ENCODE results near the gene ACER3. TPM values are rescaled to one million over a fixed set of nuclear protein-coding genes. Genes with fewer than 3 reads are reported as not detected.

The ACER3 gene
- total and polyA plus RNA-seq, 2 of the 4 experiments (the other 2 are of a cell fraction): 3.5 to 10.0 TPM

DNA sequence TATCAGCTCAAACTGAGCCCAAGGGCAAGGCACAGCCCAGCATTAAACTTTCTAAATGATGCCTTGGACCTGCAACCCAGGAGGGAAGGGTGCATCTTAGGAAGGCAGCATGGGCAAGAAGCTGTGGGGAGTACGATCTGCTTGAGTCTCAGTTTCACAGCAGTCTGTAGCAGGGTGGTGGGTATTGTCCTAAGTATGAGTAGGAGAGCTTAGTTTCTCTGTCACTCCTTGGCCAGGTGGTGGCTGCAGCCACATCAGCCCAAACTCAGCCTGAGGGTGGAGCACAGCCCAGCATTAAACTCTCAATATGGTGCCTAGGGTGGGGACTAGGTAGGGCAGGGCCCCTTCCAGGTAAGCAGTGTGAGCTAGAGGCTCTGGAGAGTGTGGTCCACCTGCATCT is 85.5 kb downstream of the ACER3 start:
- Histone ChIP-seq H3K9me1 (ENCODE audit: insufficient read depth, low read length) (peaks cover 3% of the 10 kb centered on the region; the same call in 1 of the 2 replicates), H4K20me1 (ENCODE audit: insufficient read depth, low read length) (no peaks in the 10 kb centered on the region), H2AFZ (replicated peaks; ENCODE audit: low read length, poor library complexity) (no peak overlapping the region), H2AK9ac (replicated peaks; ENCODE audit: low read depth, low read length, poor library complexity) (no peak overlapping the region), H3K4ac (ENCODE audit: low read depth, low read length) (no peak overlapping the region), H3K36me3 (ENCODE audit: control insufficient read depth, insufficient read depth, low read length) (no peaks in the 10 kb centered on the region), H3K9ac (ENCODE audit: low read depth, low read length) (no peak overlapping the region), H2BK120ac (ENCODE audit: low read depth, low read length) (no peak overlapping the region), H3K9me3 (ENCODE audit: control insufficient read depth, insufficient read depth, low read length) (no peaks in the 10 kb centered on the region), H4K5ac (ENCODE audit: low read depth, low read length) (no peak overlapping the region), H3K27me3 (ENCODE audit: control insufficient read depth, insufficient read depth, low read length) (no peaks in the 10 kb centered on the region), H3K27ac (ENCODE audit: insufficient read depth, low read length) (no peak overlapping the region), H3K56ac (ENCODE audit: extremely low read depth, insufficient read depth, low read length) (no peak overlapping the region), H3K4me3 (ENCODE audit: insufficient read depth, low read depth, low read length) (no peak overlapping the region), H2BK5ac (ENCODE audit: low read depth, low read length, poor library complexity, severe bottlenecking) (no peak overlapping the region), H3K79me1 (ENCODE audit: low read depth in 1 of 2, low read length in 2 of 2) (no peaks in the 10 kb centered on the region; a peak in 2 of 4 replicates), H2BK15ac (ENCODE audit: low read depth, low read length) (no peak overlapping the region), H2BK20ac (ENCODE audit: low read depth, low read length) (no peak overlapping the region), H3K14ac (replicated peaks; ENCODE audit: low read depth, low read length) (no peak overlapping the region), H3K4me2 (ENCODE audit: low read depth, low read length) (no peak overlapping the region), H4K8ac (ENCODE audit: low read depth in 2 of 2, low read length in 2 of 2) (no peak overlapping the region), H3K4me1 (ENCODE audit: control insufficient read depth, insufficient read depth, low read length) (no peaks in the 10 kb centered on the region), H3K23ac (ENCODE audit: low read depth, low read length) (no peak overlapping the region), H4K91ac (ENCODE audit: insufficient read depth, low read depth, low read length) (no peak overlapping the region), H2AK5ac (ENCODE audit: low read depth, low read length) (no peak overlapping the region), H3K18ac (ENCODE audit: low read depth, low read length) (no peak overlapping the region)
- dilution Hi-C loops (cut with HindIII; ENCODE audit: low sequenced_read_pairs, unreplicated experiment) (no loop called here), intact Hi-C loops (cut with micrococcal nuclease) (no loop called here), in situ Hi-C loops (cut with MboI; ENCODE audit: low sequenced_read_pairs) (no loop called here)
- ChIA-PET POLR2A (ENCODE audit: unreplicated experiment) (no interaction called here), CTCF (no interaction called here)
- DNase-seq (no peak), ATAC-seq (ENCODE audit: low read depth) (no peak)
- WGBS, 2 experiments (ENCODE audit: extremely low coverage in 2 of 2, insufficient read length in 1 of 2): 80% methylated on average over 1 of the region's 1 CpG; no CpG with 5 or more reads in 1 of the 2 experiments
- TF ChIP-seq MAZ (IDR thresholded peaks at IDR 0.05; ENCODE audit: borderline replicate concordance, low read depth, low read length) (no peak), RFX5 (IDR thresholded peaks at IDR 0.05; ENCODE audit: low read depth, low read length) (no peak)
- no TSS peak for BruUV-seq (replicated peaks)
